Measurements from ENCODE around the gene DIS3L. TPM values are rescaled to one million over a fixed set of nuclear protein-coding genes. Genes with fewer than 3 reads are reported as not detected.
A peak's percentile ranks its signal among the peaks of the same experiment; 100 is the strongest.

DIS3L gene
- total and polyA plus RNA-seq, 7 donors, result 11.0 to 41.5 (median 32.3) TPM

- H3K36me3 ChIP-seq (ENCODE audit: insufficient read depth in 1 of 2, low read depth in 1 of 2), result peaks cover 0 to 19% of the 10 kb centered on the region in 2 donors
- ATAC-seq (peak; percentile 59 to 80 (median 66)), DNase-seq (no peak)
- peak overlapping the region; percentile 92 for H3K27ac ChIP-seq
- peaks cover 23% of the 10 kb centered on the region for H3K4me1 ChIP-seq
- TF ChIP-seq, protein P1, sequence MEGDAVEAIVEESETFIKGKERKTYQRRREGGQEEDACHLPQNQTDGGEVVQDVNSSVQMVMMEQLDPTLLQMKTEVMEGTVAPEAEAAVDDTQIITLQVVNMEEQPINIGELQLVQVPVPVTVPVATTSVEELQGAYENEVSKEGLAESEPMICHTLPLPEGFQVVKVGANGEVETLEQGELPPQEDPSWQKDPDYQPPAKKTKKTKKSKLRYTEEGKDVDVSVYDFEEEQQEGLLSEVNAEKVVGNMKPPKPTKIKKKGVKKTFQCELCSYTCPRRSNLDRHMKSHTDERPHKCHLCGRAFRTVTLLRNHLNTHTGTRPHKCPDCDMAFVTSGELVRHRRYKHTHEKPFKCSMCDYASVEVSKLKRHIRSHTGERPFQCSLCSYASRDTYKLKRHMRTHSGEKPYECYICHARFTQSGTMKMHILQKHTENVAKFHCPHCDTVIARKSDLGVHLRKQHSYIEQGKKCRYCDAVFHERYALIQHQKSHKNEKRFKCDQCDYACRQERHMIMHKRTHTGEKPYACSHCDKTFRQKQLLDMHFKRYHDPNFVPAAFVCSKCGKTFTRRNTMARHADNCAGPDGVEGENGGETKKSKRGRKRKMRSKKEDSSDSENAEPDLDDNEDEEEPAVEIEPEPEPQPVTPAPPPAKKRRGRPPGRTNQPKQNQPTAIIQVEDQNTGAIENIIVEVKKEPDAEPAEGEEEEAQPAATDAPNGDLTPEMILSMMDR (IDR thresholded peaks at IDR 0.05), result no peak
- no peaks in the 10 kb centered on the region for H3K9me3 ChIP-seq
- intact Hi-C loops (cut with DNase I), result no loop called here
- H3K4me3 ChIP-seq, result peak overlapping the region; percentile 86
- WGBS, 3 donors, result 5 to 10% (median 9%) methylated on average over 16 of the region's 16 CpGs
- no peaks in the 10 kb centered on the region for H3K27me3 ChIP-seq (ENCODE audit: insufficient read depth in 3 of 3, low read length in 2 of 3)
Measured at GRCh38 chr15:66294157-66294931, 976 bp downstream of the DIS3L start.

GRCh38 chr15:66294932-66295235 lies 1.5 kb downstream of the DIS3L start:
- DNase-seq, result no peak
- no peak for ATAC-seq
- Histone ChIP-seq H3K36me3 (ENCODE audit: insufficient read depth in 1 of 2, low read depth in 1 of 2) (peaks cover 0 to 21% of the 10 kb centered on the region in 2 donors), H3K4me3 (peak overlapping the region; percentile 86), H3K4me1 (peaks cover 23% of the 10 kb centered on the region), H3K27me3 (ENCODE audit: insufficient read depth in 3 of 3, low read length in 2 of 3) (no peaks in the 10 kb centered on the region), H3K27ac (peak overlapping the region; percentile 92), H3K9me3 (no peaks in the 10 kb centered on the region)
- intact Hi-C loops (cut with DNase I), result no loop called here
- TF ChIP-seq, protein P1 (IDR thresholded peaks at IDR 0.05), result no peak
- WGBS, 3 donors, result 66 to 78% (median 72%) methylated on average over 3 of the region's 3 CpGs

- intact Hi-C loops (cut with DNase I), result no loop called here
- H3K9me3 ChIP-seq, result no peaks in the 10 kb centered on the region
- WGBS, 3 donors, result 82 to 94% (median 88%) methylated on average over 5 of the region's 5 CpGs
- H3K27ac ChIP-seq, result no peak overlapping the region
- H3K4me3 ChIP-seq, result no peak overlapping the region
- TF ChIP-seq, protein P1 (IDR thresholded peaks at IDR 0.05), result no peak
- peaks cover 0 to 34% of the 10 kb centered on the region in 2 donors for H3K36me3 ChIP-seq (ENCODE audit: insufficient read depth in 1 of 2, low read depth in 1 of 2)
- no peak for ATAC-seq
- H3K27me3 ChIP-seq (ENCODE audit: insufficient read depth in 3 of 3, low read length in 2 of 3), result no peaks in the 10 kb centered on the region
- H3K4me1 ChIP-seq, result peaks cover 23% of the 10 kb centered on the region
- DNase-seq, result no peak
Measured at GRCh38 chr15:66296186-66296585, 2.8 kb downstream of the DIS3L start.

- DNase-seq (no peak), ATAC-seq (no peak)
- intact Hi-C loops (cut with DNase I), result no loop called here
- Histone ChIP-seq H3K4me1 (peaks cover 11% of the 10 kb centered on the region), H3K27ac (no peak overlapping the region), H3K4me3 (no peak overlapping the region), H3K36me3 (ENCODE audit: insufficient read depth in 1 of 2, low read depth in 1 of 2) (peaks cover 0 to 53% of the 10 kb centered on the region in 2 donors), H3K27me3 (ENCODE audit: insufficient read depth in 3 of 3, low read length in 2 of 3) (no peaks in the 10 kb centered on the region), H3K9me3 (no peaks in the 10 kb centered on the region)
- WGBS, 3 donors, result 48 to 72% (median 62%) methylated on average over 4 of the region's 4 CpGs
- TF ChIP-seq, protein P1 (IDR thresholded peaks at IDR 0.05), result no peak
Measured at GRCh38 chr15:66298803-66299251, 5.5 kb downstream of the DIS3L start.
